ENCODE measurements around the gene PLEKHA8.

Gene PLEKHA8

GRCh38 chr7:30028749-30029635 is 780 bp downstream of the PLEKHA8 start:
- DNase-seq (ENCODE audit: low read depth) = no peak
- H3K4me3 ChIP-seq (ENCODE audit: low read depth, low read length) = peak overlapping the region; percentile 85
- TF ChIP-seq CTCF (IDR thresholded peaks at IDR 0.05; ENCODE audit: control insufficient read depth, extremely low read depth, insufficient read depth) = no peak

GRCh38 chr7:30029696-30030095 is 1.5 kb downstream of the PLEKHA8 start:
- no peak for TF ChIP-seq CTCF (IDR thresholded peaks at IDR 0.05; ENCODE audit: control insufficient read depth, extremely low read depth, insufficient read depth)
- peak overlapping the region; percentile 85 for H3K4me3 ChIP-seq (ENCODE audit: low read depth, low read length)
- DNase-seq (ENCODE audit: low read depth) = no peak

- DNase-seq (ENCODE audit: low read depth) = no peak
- H3K4me3 ChIP-seq (ENCODE audit: low read depth, low read length) = no peak overlapping the region
- TF ChIP-seq CTCF (IDR thresholded peaks at IDR 0.05; ENCODE audit: control insufficient read depth, extremely low read depth, insufficient read depth) = no peak
These were observed 4.3 kb downstream of the PLEKHA8 start for GRCh38 chr7:30032310-30033125.

GRCh38 chr7:30034501-30034900 is 6.3 kb downstream of the PLEKHA8 start:
- H3K4me3 ChIP-seq (ENCODE audit: low read depth, low read length) = no peak overlapping the region
- DNase-seq (ENCODE audit: low read depth) = no peak
- no peak for TF ChIP-seq CTCF (IDR thresholded peaks at IDR 0.05; ENCODE audit: control insufficient read depth, extremely low read depth, insufficient read depth)

GRCh38 chr7:30036220-30036619 is 8.0 kb downstream of the PLEKHA8 start:
- no peak for DNase-seq (ENCODE audit: low read depth)
- no peak for TF ChIP-seq CTCF (IDR thresholded peaks at IDR 0.05; ENCODE audit: control insufficient read depth, extremely low read depth, insufficient read depth)
- H3K4me3 ChIP-seq (ENCODE audit: low read depth, low read length) = no peak overlapping the region

GRCh38 chr7:30038196-30038980 is 10.2 kb downstream of the PLEKHA8 start:
- TF ChIP-seq CTCF (IDR thresholded peaks at IDR 0.05; ENCODE audit: control insufficient read depth, extremely low read depth, insufficient read depth) = no peak
- H3K4me3 ChIP-seq (ENCODE audit: low read depth, low read length) = no peak overlapping the region
- DNase-seq (ENCODE audit: low read depth) = no peak
